IMR-90 (cell line): ENCODE measurements around the gene FRAS1.

Source experiments
- CEBPB ChIP-seq: IDR thresholded peaks from 2 replicates; pipeline ENCODE4 v1.6.1; 2012; ENCODE audit warnings: low read depth, low read length, improper control_type of control experiment
- FOS ChIP-seq: fragments of 150-350 bp; IDR thresholded peaks from 2 replicates; pipeline ENCODE4 v1.6.1; 2016; ENCODE audit warnings: low read depth, low read length
- MXI1 ChIP-seq: IDR thresholded peaks from 2 replicates; pipeline ENCODE4 v1.6.1; 2012; ENCODE audit warnings: low read depth, mild to moderate bottlenecking, low read length, moderate library complexity, borderline replicate concordance
- POLR2A ChIP-seq: IDR thresholded peaks from 2 replicates; pipeline ENCODE4 v1.6.1; 2012; ENCODE audit warnings: mild to moderate bottlenecking, low read depth, low read length
- TF ChIP-seq, protein P1 (sequence below): conservative IDR thresholded peaks from 2 replicates; pipeline ENCODE4 v1.5.1; 2012; ENCODE audit warnings: mild to moderate bottlenecking, low read depth, low read length, improper control_type of control experiment
- TF ChIP-seq, protein P2 (sequence below): fragments of 150-350 bp; IDR thresholded peaks from 2 replicates; pipeline ENCODE4 v1.6.1; 2017; ENCODE audit warnings: mild to moderate bottlenecking, antibody characterized with exemption, low read length, low read depth

DNA sequence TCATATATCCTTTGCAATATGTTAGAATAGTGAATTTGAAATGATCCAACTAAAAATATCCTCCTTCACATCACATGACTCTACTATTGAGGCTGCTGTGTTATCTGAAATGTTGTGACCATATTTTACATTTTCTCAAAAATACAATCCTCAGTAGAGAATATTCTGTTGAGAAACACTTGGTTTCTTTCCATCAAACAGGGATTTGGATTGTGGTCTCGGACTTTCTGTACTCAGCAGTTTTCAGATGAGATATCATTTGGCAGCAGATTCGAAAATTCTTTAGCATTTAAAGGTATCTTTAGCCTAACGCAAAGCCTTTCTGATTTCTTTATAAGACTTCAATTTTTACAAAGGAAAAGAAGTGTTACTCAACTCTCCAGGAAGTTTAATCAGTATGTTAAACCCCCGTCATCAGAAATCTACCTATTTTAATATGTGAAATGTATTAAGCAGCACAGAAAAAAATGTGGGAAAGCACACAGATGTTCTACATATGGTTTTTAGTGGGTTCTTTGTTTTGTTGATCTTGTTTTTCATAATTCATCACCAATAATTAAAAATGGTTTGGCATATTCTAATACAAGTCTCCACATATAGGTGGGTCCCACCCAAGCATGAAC lies 439.0 kb downstream of the FRAS1 start:
- TF ChIP-seq, protein P1, sequence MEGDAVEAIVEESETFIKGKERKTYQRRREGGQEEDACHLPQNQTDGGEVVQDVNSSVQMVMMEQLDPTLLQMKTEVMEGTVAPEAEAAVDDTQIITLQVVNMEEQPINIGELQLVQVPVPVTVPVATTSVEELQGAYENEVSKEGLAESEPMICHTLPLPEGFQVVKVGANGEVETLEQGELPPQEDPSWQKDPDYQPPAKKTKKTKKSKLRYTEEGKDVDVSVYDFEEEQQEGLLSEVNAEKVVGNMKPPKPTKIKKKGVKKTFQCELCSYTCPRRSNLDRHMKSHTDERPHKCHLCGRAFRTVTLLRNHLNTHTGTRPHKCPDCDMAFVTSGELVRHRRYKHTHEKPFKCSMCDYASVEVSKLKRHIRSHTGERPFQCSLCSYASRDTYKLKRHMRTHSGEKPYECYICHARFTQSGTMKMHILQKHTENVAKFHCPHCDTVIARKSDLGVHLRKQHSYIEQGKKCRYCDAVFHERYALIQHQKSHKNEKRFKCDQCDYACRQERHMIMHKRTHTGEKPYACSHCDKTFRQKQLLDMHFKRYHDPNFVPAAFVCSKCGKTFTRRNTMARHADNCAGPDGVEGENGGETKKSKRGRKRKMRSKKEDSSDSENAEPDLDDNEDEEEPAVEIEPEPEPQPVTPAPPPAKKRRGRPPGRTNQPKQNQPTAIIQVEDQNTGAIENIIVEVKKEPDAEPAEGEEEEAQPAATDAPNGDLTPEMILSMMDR, result no peak
- TF ChIP-seq, protein P2, sequence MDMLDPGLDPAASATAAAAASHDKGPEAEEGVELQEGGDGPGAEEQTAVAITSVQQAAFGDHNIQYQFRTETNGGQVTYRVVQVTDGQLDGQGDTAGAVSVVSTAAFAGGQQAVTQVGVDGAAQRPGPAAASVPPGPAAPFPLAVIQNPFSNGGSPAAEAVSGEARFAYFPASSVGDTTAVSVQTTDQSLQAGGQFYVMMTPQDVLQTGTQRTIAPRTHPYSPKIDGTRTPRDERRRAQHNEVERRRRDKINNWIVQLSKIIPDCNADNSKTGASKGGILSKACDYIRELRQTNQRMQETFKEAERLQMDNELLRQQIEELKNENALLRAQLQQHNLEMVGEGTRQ, result no peak
- TF ChIP-seq MXI1 (no peak), FOS (no peak), POLR2A (no peak), CEBPB (no peak)
